Measurements from ENCODE around the gene MCHR1.
A peak's percentile ranks its signal among the peaks of the same experiment; 100 is the strongest.

MCHR1 gene

DNA sequence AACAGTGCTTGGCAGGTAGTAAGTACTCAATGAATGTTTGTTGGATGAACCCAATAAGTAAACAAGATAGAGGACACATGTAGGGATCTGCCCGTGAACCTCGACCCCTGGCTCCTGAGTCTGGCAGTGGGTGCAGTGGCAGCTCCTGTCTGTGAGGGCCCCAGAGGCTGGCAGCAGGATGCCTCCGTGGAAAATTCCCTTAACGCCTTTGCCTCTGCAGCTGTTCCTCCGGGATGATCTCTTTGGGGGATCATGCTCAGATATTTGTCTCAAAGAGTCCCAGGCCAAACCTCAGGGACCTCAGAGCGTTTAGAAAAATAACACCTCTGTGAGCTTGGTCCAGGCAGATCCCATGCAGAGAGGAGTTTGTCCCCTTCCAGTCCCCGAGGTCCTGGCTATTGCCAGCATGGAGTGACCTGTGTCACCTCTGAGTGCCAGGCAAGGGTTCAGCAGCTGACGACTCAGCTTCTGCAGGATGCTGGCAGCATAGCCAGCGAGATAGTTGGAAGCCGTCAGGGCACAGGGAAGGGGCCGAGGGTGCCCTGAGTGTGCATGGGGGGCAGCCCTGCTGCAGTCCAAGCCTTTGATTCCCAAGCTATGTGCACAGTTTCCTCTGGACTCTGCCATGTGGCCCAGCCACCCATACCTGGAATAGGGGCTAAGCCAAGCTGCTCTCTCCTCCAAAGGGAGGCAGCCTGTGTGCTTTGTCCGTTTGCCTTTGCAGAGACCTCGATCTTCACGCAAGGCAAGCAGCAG, 613 bp upstream of the MCHR1 start:
- H3K36me3 ChIP-seq (ENCODE audit: control insufficient read depth in 4 of 4, insufficient read depth in 4 of 4, low read length in 3 of 4), result no peaks in the 10 kb centered on the region
- no peaks in the 10 kb centered on the region for H3K9me3 ChIP-seq (ENCODE audit: control extremely low read depth in 1 of 5, control insufficient read depth in 4 of 5, insufficient read depth in 2 of 5, low read depth in 1 of 5, low read length in 4 of 5)
- ChIA-PET CTCF (interaction anchor here (1.3 kb wide), 1 partner anchor 24 kb away, joined by 3 read pairs; no protein-coding TSS in a partner anchor), POLR2A (interaction anchor here (0.7 kb wide), 1 partner anchor 82 kb away, joined by 5 read pairs; no protein-coding TSS in a partner anchor)
- peaks cover 0 to 16% (median 9%) of the 10 kb centered on the region in 4 experiments for H3K4me1 ChIP-seq (ENCODE audit: control extremely low read depth in 1 of 4, control insufficient read depth in 4 of 4, insufficient read depth in 4 of 4, low read length in 3 of 4)
- WGBS (ENCODE audit: insufficient coverage), result 96% methylated on average over 14 of the region's 14 CpGs
- H3K4me3 ChIP-seq (ENCODE audit: control insufficient read depth in 1 of 7, extremely low read depth in 1 of 7, insufficient read depth in 4 of 7, low read depth in 2 of 7, low read length in 6 of 7), result no peak overlapping the region
- H3K27ac ChIP-seq (ENCODE audit: insufficient read depth in 1 of 2, low read depth in 1 of 2, low read length in 2 of 2, poor library complexity in 1 of 2, severe bottlenecking in 2 of 2), result no peak overlapping the region
- peaks cover 0 to 32% (median 24%) of the 10 kb centered on the region in 5 experiments for H3K27me3 ChIP-seq (replicated peaks in 2 of 5; ENCODE audit: control insufficient read depth in 4 of 5, insufficient read depth in 5 of 5, low read length in 4 of 5)
- no peak for DNase-seq

DNA sequence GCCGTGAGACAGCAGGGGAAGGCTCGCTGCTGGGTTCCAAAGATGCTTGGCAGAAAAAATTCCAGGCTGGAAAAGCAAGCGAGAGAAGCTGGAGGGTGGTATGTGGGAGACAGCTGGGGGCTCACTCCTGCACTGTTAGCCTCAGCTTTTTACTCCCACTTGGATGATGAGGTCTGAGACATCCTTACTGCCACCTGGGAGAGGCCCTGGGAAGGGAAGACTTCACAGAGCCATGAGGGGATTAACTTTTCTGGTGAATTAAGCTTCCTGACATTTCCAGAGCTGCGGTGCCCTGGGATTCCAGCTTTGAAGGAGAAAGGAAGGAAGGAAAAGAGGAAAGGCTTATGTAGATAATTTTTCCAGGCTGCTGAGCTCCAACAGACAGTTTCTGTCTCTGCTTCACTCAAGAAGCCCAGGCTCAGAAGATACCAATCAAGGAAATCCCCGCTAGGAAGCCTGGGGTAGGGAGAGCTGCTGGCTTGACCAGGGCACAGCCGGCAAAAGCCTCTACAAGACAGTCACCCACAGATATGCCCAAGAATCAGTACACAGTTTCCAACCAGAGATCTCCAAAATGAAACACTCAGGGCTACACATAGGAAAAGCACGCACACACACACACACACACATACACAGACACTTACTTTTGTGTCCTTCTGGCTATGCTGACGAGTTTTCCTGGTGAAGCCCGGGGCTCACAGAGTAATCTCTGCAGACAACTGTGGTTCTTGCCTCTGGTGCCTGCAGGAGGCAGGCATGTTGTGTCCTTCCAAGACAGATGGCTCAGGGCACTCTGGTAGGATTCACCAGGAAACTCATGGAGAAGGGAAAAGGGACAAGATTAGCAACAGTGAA, 907 bp downstream of the MCHR1 start:
- 51% methylated on average over 9 of the region's 9 CpGs for WGBS (ENCODE audit: insufficient coverage)
- H3K27ac ChIP-seq (ENCODE audit: insufficient read depth in 1 of 2, low read depth in 1 of 2, low read length in 2 of 2, poor library complexity in 1 of 2, severe bottlenecking in 2 of 2), result no peak overlapping the region
- ChIA-PET POLR2A (interaction anchor here (0.6 kb wide), 1 partner anchor 27 kb away, joined by 3 read pairs; no protein-coding TSS in a partner anchor), CTCF (interaction anchor here (0.7 to 1.9 kb wide), 2 partner anchors 51 to 78 kb away, joined by 3 to 8 read pairs; no protein-coding TSS in a partner anchor)
- H3K27me3 ChIP-seq (replicated peaks in 2 of 5; ENCODE audit: control insufficient read depth in 4 of 5, insufficient read depth in 5 of 5, low read length in 4 of 5), result peaks cover 0 to 36% (median 24%) of the 10 kb centered on the region in 5 experiments
- DNase-seq, result peak in 2 of 3 donors; percentile 22
- H3K36me3 ChIP-seq (ENCODE audit: control insufficient read depth in 4 of 4, insufficient read depth in 4 of 4, low read length in 3 of 4), result no peaks in the 10 kb centered on the region
- no peaks in the 10 kb centered on the region for H3K9me3 ChIP-seq (ENCODE audit: control extremely low read depth in 1 of 5, control insufficient read depth in 4 of 5, insufficient read depth in 2 of 5, low read depth in 1 of 5, low read length in 4 of 5)
- H3K4me1 ChIP-seq (ENCODE audit: control extremely low read depth in 1 of 4, control insufficient read depth in 4 of 4, insufficient read depth in 4 of 4, low read length in 3 of 4), result peaks cover 0 to 16% (median 9%) of the 10 kb centered on the region in 4 experiments
- peak overlapping the region in 1 of 7 experiments; percentile 15 for H3K4me3 ChIP-seq (ENCODE audit: control insufficient read depth in 1 of 7, extremely low read depth in 1 of 7, insufficient read depth in 4 of 7, low read depth in 2 of 7, low read length in 6 of 7)

DNA sequence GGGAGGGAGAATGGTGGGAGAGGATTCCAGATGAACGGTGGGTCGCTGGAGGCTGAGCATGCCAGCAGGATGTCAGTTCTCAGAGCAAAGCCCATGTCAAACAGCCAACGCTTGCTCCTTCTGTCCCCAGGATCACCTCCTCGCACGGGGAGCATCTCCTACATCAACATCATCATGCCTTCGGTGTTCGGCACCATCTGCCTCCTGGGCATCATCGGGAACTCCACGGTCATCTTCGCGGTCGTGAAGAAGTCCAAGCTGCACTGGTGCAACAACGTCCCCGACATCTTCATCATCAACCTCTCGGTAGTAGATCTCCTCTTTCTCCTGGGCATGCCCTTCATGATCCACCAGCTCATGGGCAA, 1.5 kb downstream of the MCHR1 start:
- WGBS (ENCODE audit: insufficient coverage), result 92% methylated on average over 14 of the region's 15 CpGs
- H3K4me3 ChIP-seq (ENCODE audit: control insufficient read depth in 1 of 7, extremely low read depth in 1 of 7, insufficient read depth in 4 of 7, low read depth in 2 of 7, low read length in 6 of 7), result no peak overlapping the region
- H3K4me1 ChIP-seq (ENCODE audit: control extremely low read depth in 1 of 4, control insufficient read depth in 4 of 4, insufficient read depth in 4 of 4, low read length in 3 of 4), result peaks cover 0 to 16% (median 9%) of the 10 kb centered on the region in 4 experiments
- POLR2A ChIA-PET, result no interaction called here
- peaks cover 0 to 36% (median 24%) of the 10 kb centered on the region in 5 experiments for H3K27me3 ChIP-seq (replicated peaks in 2 of 5; ENCODE audit: control insufficient read depth in 4 of 5, insufficient read depth in 5 of 5, low read length in 4 of 5)
- CTCF ChIA-PET, result interaction anchor here (1.9 kb wide), 1 partner anchor 78 kb away, joined by 8 read pairs; no protein-coding TSS in a partner anchor
- H3K36me3 ChIP-seq (ENCODE audit: control insufficient read depth in 4 of 4, insufficient read depth in 4 of 4, low read length in 3 of 4), result no peaks in the 10 kb centered on the region
- no peak overlapping the region for H3K27ac ChIP-seq (ENCODE audit: insufficient read depth in 1 of 2, low read depth in 1 of 2, low read length in 2 of 2, poor library complexity in 1 of 2, severe bottlenecking in 2 of 2)
- no peak for DNase-seq
- no peaks in the 10 kb centered on the region for H3K9me3 ChIP-seq (ENCODE audit: control extremely low read depth in 1 of 5, control insufficient read depth in 4 of 5, insufficient read depth in 2 of 5, low read depth in 1 of 5, low read length in 4 of 5)

DNA sequence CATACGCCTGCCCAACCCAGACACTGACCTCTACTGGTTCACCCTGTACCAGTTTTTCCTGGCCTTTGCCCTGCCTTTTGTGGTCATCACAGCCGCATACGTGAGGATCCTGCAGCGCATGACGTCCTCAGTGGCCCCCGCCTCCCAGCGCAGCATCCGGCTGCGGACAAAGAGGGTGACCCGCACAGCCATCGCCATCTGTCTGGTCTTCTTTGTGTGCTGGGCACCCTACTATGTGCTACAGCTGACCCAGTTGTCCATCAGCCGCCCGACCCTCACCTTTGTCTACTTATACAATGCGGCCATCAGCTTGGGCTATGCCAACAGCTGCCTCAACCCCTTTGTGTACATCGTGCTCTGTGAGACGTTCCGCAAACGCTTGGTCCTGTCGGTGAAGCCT, 2.2 kb downstream of the MCHR1 start:
- no peaks in the 10 kb centered on the region for H3K36me3 ChIP-seq (ENCODE audit: control insufficient read depth in 4 of 4, insufficient read depth in 4 of 4, low read length in 3 of 4)
- H3K27me3 ChIP-seq (replicated peaks in 2 of 5; ENCODE audit: control insufficient read depth in 4 of 5, insufficient read depth in 5 of 5, low read length in 4 of 5), result peaks cover 0 to 36% (median 24%) of the 10 kb centered on the region in 5 experiments
- peaks cover 0 to 16% (median 9%) of the 10 kb centered on the region in 4 experiments for H3K4me1 ChIP-seq (ENCODE audit: control extremely low read depth in 1 of 4, control insufficient read depth in 4 of 4, insufficient read depth in 4 of 4, low read length in 3 of 4)
- no peak overlapping the region for H3K4me3 ChIP-seq (ENCODE audit: control insufficient read depth in 1 of 7, extremely low read depth in 1 of 7, insufficient read depth in 4 of 7, low read depth in 2 of 7, low read length in 6 of 7)
- ChIA-PET CTCF (interaction anchor here (1.7 to 10.4 kb wide), 5 partner anchors 13 to 88 kb away, joined by 4 to 123 read pairs (median 7); no protein-coding TSS in a partner anchor), POLR2A (no interaction called here)
- no peak overlapping the region for H3K27ac ChIP-seq (ENCODE audit: insufficient read depth in 1 of 2, low read depth in 1 of 2, low read length in 2 of 2, poor library complexity in 1 of 2, severe bottlenecking in 2 of 2)
- no peaks in the 10 kb centered on the region for H3K9me3 ChIP-seq (ENCODE audit: control extremely low read depth in 1 of 5, control insufficient read depth in 4 of 5, insufficient read depth in 2 of 5, low read depth in 1 of 5, low read length in 4 of 5)
- DNase-seq, result no peak
- WGBS (ENCODE audit: insufficient coverage), result 97% methylated on average over 19 of the region's 19 CpGs

- WGBS (ENCODE audit: insufficient coverage), result 41% methylated on average over 3 of the region's 9 CpGs
- Histone ChIP-seq H3K4me3 (ENCODE audit: control insufficient read depth in 1 of 7, extremely low read depth in 1 of 7, insufficient read depth in 4 of 7, low read depth in 2 of 7, low read length in 6 of 7) (no peak overlapping the region), H3K9me3 (ENCODE audit: control extremely low read depth in 1 of 5, control insufficient read depth in 4 of 5, insufficient read depth in 2 of 5, low read depth in 1 of 5, low read length in 4 of 5) (no peaks in the 10 kb centered on the region), H3K4me1 (ENCODE audit: control extremely low read depth in 1 of 4, control insufficient read depth in 4 of 4, insufficient read depth in 4 of 4, low read length in 3 of 4) (peaks cover 0 to 8% (median 3%) of the 10 kb centered on the region in 4 experiments), H3K27ac (ENCODE audit: insufficient read depth in 1 of 2, low read depth in 1 of 2, low read length in 2 of 2, poor library complexity in 1 of 2, severe bottlenecking in 2 of 2) (no peak overlapping the region), H3K27me3 (replicated peaks in 2 of 5; ENCODE audit: control insufficient read depth in 4 of 5, insufficient read depth in 5 of 5, low read length in 4 of 5) (peaks cover 0 to 23% (median 12%) of the 10 kb centered on the region in 5 experiments), H3K36me3 (ENCODE audit: control insufficient read depth in 4 of 4, insufficient read depth in 4 of 4, low read length in 3 of 4) (no peaks in the 10 kb centered on the region)
- ChIA-PET CTCF (interaction anchor here (1.1 to 10.4 kb wide), 4 partner anchors 10 to 94 kb away, joined by 3 to 123 read pairs (median 3); no protein-coding TSS in a partner anchor), POLR2A (interaction anchor here (1.2 kb wide), 1 partner anchor 9 kb away, joined by 3 read pairs; no protein-coding TSS in a partner anchor)
- no peak for DNase-seq
Measured at GRCh38 chr22:40684728-40685127, 5.4 kb downstream of the MCHR1 start.

- no CpG with 5 or more reads among the region's 3 CpGs for WGBS (ENCODE audit: insufficient coverage)
- no peaks in the 10 kb centered on the region for H3K36me3 ChIP-seq (ENCODE audit: control insufficient read depth in 4 of 4, insufficient read depth in 4 of 4, low read length in 3 of 4)
- DNase-seq, result no peak
- CTCF ChIA-PET, result interaction anchor here (1.1 to 10.4 kb wide), 4 partner anchors 9 to 93 kb away, joined by 3 to 123 read pairs (median 4); no protein-coding TSS in a partner anchor
- POLR2A ChIA-PET, result interaction anchor here (1.2 kb wide), 1 partner anchor 9 kb away, joined by 3 read pairs; no protein-coding TSS in a partner anchor
- no peak overlapping the region for H3K4me3 ChIP-seq (ENCODE audit: control insufficient read depth in 1 of 7, extremely low read depth in 1 of 7, insufficient read depth in 4 of 7, low read depth in 2 of 7, low read length in 6 of 7)
- H3K27me3 ChIP-seq (replicated peaks in 2 of 5; ENCODE audit: control insufficient read depth in 4 of 5, insufficient read depth in 5 of 5, low read length in 4 of 5), result peaks cover 0 to 16% (median 7%) of the 10 kb centered on the region in 5 experiments
- no peak overlapping the region for H3K27ac ChIP-seq (ENCODE audit: insufficient read depth in 1 of 2, low read depth in 1 of 2, low read length in 2 of 2, poor library complexity in 1 of 2, severe bottlenecking in 2 of 2)
- peaks cover 0 to 6% (median 3%) of the 10 kb centered on the region in 4 experiments for H3K4me1 ChIP-seq (ENCODE audit: control extremely low read depth in 1 of 4, control insufficient read depth in 4 of 4, insufficient read depth in 4 of 4, low read length in 3 of 4)
- H3K9me3 ChIP-seq (ENCODE audit: control extremely low read depth in 1 of 5, control insufficient read depth in 4 of 5, insufficient read depth in 2 of 5, low read depth in 1 of 5, low read length in 4 of 5), result no peaks in the 10 kb centered on the region
Measured at GRCh38 chr22:40685406-40685805, 6.1 kb downstream of the MCHR1 start.
